ENCODE results near the gene FAM32A.
A peak's percentile ranks its signal among the peaks of the same experiment; 100 is the strongest.

FAM32A gene

DNA sequence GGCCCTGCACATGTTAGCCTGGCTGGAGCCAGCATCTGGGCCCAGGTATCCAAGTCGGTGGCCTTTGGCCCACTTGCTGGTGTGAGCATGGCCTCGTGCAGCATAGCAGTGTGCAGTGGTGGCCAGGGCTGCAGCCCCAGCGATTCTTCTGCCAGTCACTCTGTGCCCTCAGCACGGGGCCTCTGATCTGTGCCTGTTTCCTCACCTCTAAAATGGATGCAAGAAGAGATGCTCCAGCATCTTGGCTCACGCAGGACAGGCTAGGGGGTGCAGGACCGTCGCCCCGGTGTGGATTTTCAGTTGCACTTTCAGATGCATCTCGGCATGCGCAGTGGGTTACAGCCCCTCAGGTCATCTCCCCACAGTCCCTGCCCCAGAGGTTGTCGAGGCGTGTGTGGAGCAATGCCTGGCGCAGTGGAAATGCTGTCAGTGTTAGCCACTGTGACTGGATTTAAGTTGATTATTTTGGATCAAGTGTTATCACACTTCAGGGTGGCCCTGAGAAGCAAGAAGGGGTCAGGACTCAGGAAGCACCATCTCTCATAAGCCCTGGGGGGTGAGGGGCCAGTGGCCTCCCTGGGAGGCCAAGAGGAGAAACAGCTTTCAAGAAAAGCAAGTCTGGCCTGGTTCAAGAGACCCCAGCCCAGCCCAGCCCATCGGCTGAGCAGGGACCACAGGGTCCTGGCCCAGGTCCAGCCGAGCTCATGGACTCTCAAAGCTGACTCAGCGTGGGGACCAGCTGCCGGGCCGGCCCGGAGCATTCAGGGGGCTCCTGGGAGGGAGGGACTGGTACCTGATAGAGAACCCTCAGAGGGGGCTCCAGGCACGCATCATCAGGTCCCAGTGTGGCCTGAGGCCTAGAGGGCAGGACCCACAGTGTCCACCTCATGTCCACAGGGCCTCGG lies 40.3 kb downstream of the FAM32A start:
- DNase-seq: no peak
- no peak for ATAC-seq

DNA sequence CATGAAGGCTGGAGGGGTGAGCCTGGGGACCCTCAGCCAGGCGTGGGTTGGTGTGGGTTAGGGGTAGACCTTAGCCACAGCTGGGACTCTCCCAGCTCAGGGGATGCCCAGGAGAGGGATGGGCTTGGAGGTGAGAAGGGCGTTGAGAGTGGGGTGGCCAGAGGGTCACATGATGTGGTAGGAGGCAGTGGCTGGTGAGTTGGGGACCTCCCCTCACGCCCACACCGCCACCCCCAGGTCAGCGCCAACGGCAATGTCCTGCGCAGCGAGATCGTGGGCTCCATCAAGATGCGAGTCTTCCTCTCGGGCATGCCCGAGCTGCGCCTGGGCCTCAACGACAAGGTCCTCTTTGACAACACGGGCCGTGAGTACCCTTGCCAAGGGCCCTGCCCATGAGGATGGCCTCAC lies 41.0 kb downstream of the FAM32A start:
- no peak for ATAC-seq

DNA sequence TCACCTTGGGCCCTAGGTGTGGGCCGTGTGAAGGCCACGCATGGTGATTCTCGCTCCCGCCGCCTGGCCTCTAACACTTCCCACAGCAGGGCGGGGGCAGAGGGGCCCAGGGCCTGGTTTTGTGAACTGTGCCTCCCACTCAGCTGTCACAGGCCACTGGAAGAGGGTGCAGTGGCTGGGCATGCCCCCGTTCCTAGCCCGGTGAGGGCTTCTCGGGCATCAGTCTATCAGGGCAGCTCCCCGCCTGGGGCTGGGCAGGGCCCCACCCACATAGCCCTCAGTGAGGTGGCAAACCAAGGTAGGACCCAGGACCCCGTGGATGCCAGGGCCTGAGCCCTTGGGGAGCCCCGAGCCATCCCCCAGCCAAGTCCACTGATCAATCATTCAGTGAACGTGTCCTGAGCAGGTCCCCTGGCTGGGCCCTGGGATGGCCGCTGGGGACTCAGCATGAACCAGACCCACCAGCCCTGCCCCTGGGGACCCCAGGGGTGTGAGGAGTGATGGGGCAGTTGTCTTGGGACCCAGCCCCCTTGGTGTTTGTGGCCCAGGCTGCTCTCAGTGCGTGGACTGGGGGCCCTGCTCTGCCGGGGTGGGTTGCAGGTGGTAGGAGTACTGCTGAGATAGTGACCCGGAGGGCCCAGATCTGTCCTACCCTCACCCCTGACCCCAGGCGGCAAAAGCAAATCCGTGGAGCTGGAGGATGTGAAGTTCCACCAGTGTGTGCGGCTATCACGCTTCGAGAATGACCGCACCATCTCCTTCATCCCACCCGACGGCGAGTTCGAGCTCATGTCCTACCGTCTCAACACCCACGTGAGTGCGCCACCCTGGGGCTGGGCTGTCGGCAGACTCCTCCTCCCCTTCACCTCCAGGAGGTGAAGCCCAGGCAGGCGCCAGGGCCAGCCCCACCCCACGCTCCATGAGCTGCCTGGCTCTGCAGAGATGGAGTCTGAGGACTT lies 41.9 kb downstream of the FAM32A start:
- ATAC-seq (no peak), DNase-seq (no peak)

More for the DNA sequence above, 41.0 kb downstream of the FAM32A start:
- no peak for DNase-seq

DNA sequence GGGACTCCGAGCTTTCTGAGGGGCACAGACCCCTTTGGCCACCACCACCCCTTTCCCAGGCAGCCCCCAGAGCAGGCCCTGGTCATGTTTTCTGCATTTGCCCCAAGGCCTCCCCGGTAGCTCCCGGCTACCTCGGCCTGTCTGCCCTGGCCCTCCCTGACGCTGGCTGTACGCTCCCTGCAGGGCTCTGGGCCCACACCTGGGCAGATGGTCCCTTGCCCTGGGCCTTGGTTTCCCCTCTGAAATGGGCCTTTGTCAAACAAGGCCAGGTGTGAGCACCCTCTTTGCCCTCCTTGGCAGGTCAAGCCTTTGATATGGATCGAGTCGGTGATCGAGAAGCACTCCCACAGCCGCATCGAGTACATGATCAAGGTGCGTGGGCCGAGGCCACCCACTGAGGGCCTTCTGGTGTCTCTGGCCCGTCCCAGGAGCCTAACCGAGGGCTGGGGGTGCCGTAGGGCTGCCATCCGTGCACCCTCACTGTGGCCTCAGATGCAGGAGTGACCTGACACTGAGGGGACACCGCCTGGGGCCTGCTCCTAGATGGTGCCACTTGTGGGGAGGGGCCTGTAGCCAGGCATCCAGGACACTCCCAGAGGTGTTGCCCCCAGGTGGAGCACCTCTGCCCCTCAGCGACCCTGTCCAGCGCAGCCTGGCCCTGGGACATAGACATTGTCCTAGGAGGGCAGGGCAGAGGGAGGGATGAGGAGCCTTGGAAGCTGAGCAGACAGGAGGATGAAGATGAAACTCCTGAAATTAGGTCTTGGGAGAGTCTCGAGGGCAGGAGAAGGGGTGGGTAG lies 42.8 kb downstream of the FAM32A start:
- DNase-seq (no peak), ATAC-seq (no peak)

DNA sequence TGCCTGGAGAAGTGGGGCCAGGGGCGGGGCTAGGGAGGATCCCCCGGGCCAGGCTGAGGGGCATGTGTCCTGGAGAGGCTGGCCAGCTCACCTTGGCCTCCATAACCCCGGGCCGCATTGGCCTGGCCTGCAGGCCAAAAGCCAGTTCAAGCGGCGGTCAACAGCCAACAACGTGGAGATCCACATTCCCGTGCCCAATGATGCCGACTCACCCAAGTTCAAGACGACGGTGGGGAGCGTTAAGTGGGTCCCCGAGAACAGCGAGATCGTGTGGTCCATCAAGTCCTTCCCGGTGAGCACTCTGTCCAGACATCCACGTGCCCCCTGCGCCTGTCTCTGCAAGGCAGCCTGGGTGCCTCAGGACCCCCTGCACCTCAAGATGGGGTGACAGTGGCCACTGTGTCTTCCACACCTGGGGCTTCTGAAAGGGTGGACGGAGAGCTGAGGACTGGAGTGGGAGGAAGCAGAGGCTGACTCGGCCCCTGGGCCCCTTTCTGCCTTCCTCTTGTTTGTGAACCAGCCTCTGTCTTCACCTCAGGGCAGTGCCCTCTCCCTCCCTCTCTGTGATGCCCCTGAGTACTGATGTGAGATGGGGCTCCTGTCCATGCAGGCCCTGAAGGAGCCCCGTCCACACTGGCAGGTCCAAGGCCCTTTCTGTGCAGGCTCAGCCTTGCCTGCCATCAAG lies 43.6 kb downstream of the FAM32A start:
- no peak for DNase-seq
- no peak for ATAC-seq

DNA sequence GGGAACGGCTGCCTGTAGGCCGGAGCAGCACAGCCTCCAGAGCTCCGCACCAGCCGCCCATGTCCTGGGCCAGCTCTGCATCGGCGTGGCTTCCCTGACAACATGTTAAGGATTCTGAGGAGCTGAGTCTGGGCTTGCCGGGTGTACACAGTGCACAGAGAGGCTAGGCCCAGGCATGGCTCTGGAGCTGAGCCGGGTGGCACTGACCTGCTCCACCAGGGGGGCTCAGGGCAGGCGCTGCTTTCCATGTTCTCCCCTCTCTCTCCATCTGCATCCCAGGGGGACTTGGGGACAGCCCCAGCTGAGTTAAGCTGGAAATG lies 44.1 kb downstream of the FAM32A start:
- DNase-seq (no peak), ATAC-seq (no peak)

DNA sequence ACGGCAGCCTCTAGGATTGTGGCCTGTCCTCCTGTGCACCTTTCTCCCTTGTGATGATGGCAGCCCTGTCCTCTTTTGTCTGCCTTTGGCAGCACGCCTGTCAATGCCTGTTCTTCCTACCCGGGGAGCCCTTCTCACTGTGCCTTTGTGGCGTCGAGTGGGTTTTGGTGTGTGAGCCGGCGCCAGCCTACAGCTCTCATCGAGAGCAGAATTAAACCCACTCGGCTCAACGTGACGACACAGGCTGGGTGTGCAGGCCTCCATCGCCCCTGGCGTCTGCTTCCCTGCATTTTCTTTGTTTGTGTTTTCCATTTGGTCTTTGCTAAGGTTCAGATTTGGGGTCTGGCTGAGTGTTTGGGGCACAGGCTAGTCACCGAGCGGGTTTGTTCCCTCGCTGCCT lies 46.9 kb downstream of the FAM32A start:
- ATAC-seq: no peak
- no peak for DNase-seq

DNA sequence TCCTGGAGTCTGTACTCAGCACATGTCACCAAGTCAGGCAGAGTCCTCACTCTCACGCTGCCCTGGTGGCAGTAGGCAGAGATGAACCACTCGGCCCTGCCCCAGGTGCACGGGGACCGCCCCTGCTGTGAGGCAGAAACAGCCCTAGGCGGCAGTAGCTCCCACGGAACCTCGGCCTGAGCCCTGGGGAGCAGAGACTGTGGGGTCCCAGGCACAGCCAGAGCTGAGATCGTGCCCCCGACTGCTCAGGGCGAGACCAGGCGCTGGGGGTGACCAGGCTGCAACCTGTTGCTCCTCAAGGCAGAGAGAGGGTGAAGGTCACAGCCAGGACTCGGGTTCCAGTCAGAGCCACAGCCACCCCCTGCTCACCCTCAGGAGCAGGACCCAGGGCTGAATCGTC lies 47.4 kb downstream of the FAM32A start:
- no peak for ATAC-seq
- DNase-seq: no peak

DNA sequence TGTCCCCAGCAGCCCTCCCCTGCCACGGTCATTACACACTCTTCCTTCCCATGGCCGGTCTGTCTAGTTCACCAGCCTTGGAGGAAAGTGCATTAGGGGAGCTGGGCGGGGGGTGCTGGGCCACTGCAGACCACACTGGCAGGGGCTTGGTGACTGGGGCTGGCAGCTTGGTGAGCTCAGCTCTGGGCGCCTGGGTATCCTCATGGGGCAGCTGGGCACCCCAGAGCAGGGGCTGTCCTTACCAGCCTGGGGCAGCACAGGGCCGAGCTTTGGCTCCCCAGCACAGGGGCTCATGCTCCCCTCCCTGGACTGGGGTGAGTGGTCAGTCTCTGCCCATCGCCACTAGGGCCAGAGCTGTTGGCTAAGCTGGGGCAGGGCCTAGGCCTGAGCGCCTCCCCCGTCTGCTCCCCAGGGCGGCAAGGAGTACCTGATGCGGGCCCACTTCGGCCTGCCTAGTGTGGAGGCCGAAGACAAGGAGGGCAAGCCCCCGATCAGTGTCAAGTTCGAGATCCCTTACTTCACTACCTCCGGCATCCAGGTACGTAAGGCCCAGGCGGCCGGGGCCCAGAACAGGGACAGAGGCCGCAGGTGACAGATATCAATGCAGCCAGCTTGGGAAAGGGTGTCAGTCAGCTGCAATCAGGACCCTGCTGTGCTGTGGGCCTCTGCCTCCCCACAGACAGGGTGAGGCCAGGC lies 48.0 kb downstream of the FAM32A start:
- ATAC-seq: no peak
- no peak for DNase-seq

DNA sequence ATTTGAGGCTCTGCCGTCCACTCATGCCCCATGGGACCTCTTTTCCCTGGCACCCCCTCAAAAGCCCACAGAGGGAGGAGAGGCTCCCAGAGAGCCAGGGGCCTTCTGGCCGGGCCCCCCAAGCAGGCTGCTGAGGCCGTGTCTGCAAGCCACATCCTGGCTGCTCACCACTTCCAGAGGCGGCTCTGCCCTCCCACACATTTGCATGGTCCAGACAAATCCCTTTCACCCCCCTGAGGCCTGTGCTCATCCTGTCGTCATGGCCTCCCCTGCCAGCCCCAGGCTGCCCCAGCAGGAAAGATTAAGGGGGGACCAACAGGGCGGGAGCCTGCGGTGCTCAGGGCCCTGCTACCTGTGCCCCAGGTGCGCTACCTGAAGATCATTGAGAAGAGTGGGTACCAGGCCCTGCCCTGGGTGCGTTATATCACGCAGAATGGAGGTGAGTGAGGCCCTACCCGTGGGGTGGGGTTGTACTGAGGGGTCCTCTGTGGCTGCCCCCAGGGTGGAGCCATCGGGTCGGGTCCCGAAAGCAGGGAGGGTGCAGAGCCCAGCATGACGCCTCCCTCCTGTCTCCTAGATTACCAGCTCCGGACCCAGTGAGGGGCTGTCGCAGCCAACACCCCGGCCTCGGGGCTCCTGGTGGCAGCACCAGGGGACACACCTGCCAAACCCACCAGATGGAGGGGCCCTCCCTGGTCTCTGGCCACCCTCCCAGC lies 48.8 kb downstream of the FAM32A start:
- ATAC-seq (no peak), DNase-seq (no peak)

DNA sequence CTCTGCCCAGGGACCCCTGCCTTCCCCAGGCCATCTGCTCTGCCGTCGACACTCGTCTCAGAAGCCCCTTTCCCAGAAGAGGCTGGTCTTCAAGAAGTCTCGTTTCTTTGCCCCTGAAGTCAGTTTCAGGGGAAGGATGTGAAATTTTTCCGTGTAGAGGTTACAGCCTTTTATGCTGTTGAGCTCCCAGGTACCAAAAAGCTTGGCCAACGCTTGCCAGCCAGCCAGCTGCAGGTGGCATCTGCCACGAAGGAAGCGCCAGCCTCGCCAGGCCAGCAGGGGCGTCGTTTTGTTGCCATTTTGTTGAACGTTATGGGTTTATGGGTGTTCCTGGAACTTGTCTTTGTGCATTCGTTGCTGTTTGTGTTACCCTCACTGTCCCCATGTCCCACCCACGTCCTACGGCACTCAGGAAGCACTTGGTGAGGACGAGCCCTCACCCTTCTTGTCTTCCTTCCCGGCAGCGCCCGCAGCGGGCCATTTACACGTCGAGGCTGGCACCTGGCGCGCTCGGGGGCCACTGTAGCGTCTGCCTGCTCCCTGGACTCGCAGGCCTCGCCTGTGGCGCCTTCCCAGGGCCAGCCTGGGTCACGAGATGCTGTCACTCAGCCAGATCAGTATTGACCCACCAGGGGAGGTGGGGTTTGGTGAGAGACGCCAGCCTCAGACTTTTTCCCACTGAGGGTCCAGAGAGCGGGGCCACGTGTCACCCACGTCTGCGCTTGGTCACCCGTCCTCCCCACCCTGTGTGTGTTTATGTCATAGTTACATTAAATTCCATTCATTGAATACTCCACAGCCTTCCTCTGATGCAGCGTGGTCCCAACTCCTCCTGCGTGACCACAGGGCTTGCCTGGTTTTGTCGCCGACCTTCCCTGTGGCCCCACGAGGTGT lies 49.6 kb downstream of the FAM32A start:
- no peak for ATAC-seq
- DNase-seq: no peak

DNA sequence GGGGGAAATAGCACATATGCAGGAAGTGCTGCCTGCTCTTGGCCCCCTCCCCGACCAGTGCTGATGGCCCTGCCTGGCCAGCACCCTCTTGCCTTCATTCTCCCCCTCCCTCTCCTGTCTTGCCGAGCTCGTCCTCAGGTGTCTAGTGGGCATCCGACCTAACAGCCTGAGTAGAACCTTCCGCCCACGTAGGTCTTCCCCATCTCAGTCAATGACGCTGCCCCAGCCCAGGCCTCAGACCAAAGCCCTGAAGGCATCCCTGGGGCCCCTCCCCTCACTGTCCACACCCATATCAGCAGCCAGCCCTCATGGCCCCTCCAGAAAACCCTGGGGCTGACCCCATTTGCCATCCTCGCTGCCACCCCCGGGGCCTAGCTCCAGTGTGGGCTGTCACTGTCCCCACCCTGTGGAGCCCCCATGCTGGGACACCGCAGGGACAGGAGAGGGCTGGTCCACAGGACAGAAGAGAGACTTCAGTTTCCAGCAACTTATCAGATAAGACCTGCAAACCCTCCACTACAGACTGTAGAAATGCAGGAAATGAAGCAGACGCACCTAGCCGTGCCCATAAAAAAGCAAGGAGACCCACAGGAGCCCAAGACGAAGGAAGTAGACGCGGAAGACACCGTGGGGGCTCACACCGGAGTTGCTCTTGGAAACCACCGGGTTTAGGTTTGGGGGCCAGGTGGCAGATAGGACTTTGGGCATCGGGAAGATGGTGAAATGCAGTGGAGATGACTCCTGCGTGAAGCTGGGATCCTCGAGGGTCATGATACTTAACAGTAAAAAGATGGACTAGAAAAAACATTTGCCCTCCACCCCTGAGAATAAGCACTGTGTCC lies 50.8 kb downstream of the FAM32A start:
- DNase-seq (peak; percentile 2), ATAC-seq (no peak)

Data from stimulated activated naive CD8-positive, alpha-beta T cell treated with anti-CD3 and anti-CD28 coated beads, Interleukin-15, Interleukin-2, amounts not matched to agents 100 U/mL and 50 U/mL, for 24 hours (primary cell).